IMR-90 (cell line): ENCODE measurements around the gene SF3A2. TPM values are rescaled to one million over a fixed set of nuclear protein-coding genes. Genes with fewer than 3 reads are reported as not detected.

ENCODE experiments used
- ATAC-seq: fragments of 200-7000 bp; cut with Tn5 transposase; 2 replicates; pipeline ENCODE4 v1.9.1; 2020; ENCODE audit warnings: low read depth, mild to moderate bottlenecking, moderate library complexity
- BruUV-seq: library from RNA; stranded (reverse); fragments of 400-500 nt; replicated peaks from 2 replicates; lab custom pipeline; 2021; lab: Mats Ljungman, UMichigan
- CTCF ChIA-PET: fragments of 300-600 bp; formaldehyde crosslinking; extraction: SDS; loops from one replicate; lab custom pipeline; 2021; ENCODE audit warnings: antibody characterized with exemption; lab: Yijun Ruan, JAX
- POLR2A ChIA-PET: fragments of 300-600 bp; sonication (Branson Sonifier 250); formaldehyde crosslinking; loops from one replicate; lab custom pipeline; 2022; ENCODE audit warnings: antibody characterized with exemption; ENCODE audit not compliant: unreplicated experiment; lab: Charles Lee
- DNase-seq: peaks from one replicate; pipeline ENCODE4 v3.0.0; 2013
- H2AFZ ChIP-seq: replicated peaks from 2 replicates; pipeline ENCODE3; 2013; ENCODE audit warnings: low read length, mild to moderate bottlenecking; ENCODE audit not compliant: poor library complexity
- H2AK5ac ChIP-seq: 2 replicates; pipeline ENCODE4 v1.6.1; 2013; ENCODE audit warnings: low read depth, low read length, inconsistent platforms
- H2AK9ac ChIP-seq: replicated peaks from 2 replicates; pipeline ENCODE3; 2013; ENCODE audit warnings: mild to moderate bottlenecking, low read depth, low read length, moderate library complexity; ENCODE audit not compliant: poor library complexity
- H2BK120ac ChIP-seq: 2 replicates; pipeline ENCODE4 v1.6.1; 2013; ENCODE audit warnings: low read depth, low read length, inconsistent platforms
- H2BK15ac ChIP-seq: 3 replicates; pipeline ENCODE4 v1.6.1; 2013; ENCODE audit warnings: low read depth, low read length, inconsistent platforms
- H2BK20ac ChIP-seq: 2 replicates; pipeline ENCODE4 v1.6.1; 2013; ENCODE audit warnings: low read depth, mild to moderate bottlenecking, inconsistent platforms, low read length, moderate library complexity
- H2BK5ac ChIP-seq: 2 replicates; pipeline ENCODE4 v1.6.1; 2013; ENCODE audit warnings: mild to moderate bottlenecking, low read depth, low read length, inconsistent platforms; ENCODE audit not compliant: poor library complexity, severe bottlenecking
- H3K14ac ChIP-seq: replicated peaks from 2 replicates; pipeline ENCODE4 v1.6.1; 2013; ENCODE audit warnings: low read depth, low read length, inconsistent platforms
- H3K18ac ChIP-seq: 2 replicates; pipeline ENCODE4 v1.6.1; 2013; ENCODE audit warnings: low read depth, low read length, control low read depth
- H3K23ac ChIP-seq: 2 replicates; pipeline ENCODE4 v1.6.1; 2013; ENCODE audit warnings: low read depth, low read length, inconsistent platforms
- H3K27ac ChIP-seq: 2 replicates; pipeline ENCODE4 v1.5.1; 2013; ENCODE audit warnings: mild to moderate bottlenecking, control low read depth, low read length; ENCODE audit not compliant: insufficient read depth
- H3K27me3 ChIP-seq: 2 replicates; pipeline ENCODE4 v1.6.1; 2013; ENCODE audit warnings: low read length; ENCODE audit not compliant: control insufficient read depth, insufficient read depth
- H3K36me3 ChIP-seq: 2 replicates; pipeline ENCODE4 v1.6.1; 2013; ENCODE audit warnings: low read length, mixed read lengths; ENCODE audit not compliant: control insufficient read depth, insufficient read depth
- H3K4ac ChIP-seq: 2 replicates; pipeline ENCODE4 v1.6.1; 2013; ENCODE audit warnings: low read depth, low read length, inconsistent platforms
- H3K4me1 ChIP-seq: 2 replicates; pipeline ENCODE4 v1.6.1; 2013; ENCODE audit warnings: low read length, mixed read lengths; ENCODE audit not compliant: control insufficient read depth, insufficient read depth
- H3K4me2 ChIP-seq: 2 replicates; pipeline ENCODE4 v1.6.1; 2013; ENCODE audit warnings: low read depth, mild to moderate bottlenecking, control low read depth, low read length, moderate library complexity
- H3K4me3 ChIP-seq: 2 replicates; pipeline ENCODE4 v1.5.1; 2013; ENCODE audit warnings: low read depth, mild to moderate bottlenecking, control low read depth, low read length, moderate library complexity; ENCODE audit not compliant: insufficient read depth
- H3K56ac ChIP-seq: 2 replicates; pipeline ENCODE4 v1.6.1; 2013; ENCODE audit warnings: low read length, inconsistent platforms; ENCODE audit not compliant: insufficient read depth; ENCODE audit errors: extremely low read depth
- H3K79me1 ChIP-seq, 2 experiments: 2 replicates each; pipeline ENCODE4 v1.6.1; 2013; ENCODE audit warnings: low read length in 2 of 2, inconsistent platforms in 1 of 2, low read depth in 1 of 2
- H3K9ac ChIP-seq: 2 replicates; pipeline ENCODE4 v1.6.1; 2013; ENCODE audit warnings: low read depth, low read length, control low read depth
- H3K9me1 ChIP-seq: 2 replicates; pipeline ENCODE4 v1.6.1; 2013; ENCODE audit warnings: low read length, inconsistent platforms; ENCODE audit not compliant: insufficient read depth
- H3K9me3 ChIP-seq: 2 replicates; pipeline ENCODE4 v1.6.1; 2013; ENCODE audit warnings: low read length; ENCODE audit not compliant: control insufficient read depth, insufficient read depth
- H4K20me1 ChIP-seq: 2 replicates; pipeline ENCODE4 v1.6.1; 2013; ENCODE audit warnings: low read length, inconsistent platforms; ENCODE audit not compliant: insufficient read depth
- H4K5ac ChIP-seq: 2 replicates; pipeline ENCODE4 v1.6.1; 2013; ENCODE audit warnings: mild to moderate bottlenecking, low read depth, low read length, control low read depth
- H4K8ac ChIP-seq, 2 experiments: 2 replicates each; pipeline ENCODE4 v1.6.1; 2013; ENCODE audit warnings: low read depth in 2 of 2, low read length in 2 of 2, control low read depth in 1 of 2, inconsistent platforms in 1 of 2
- H4K91ac ChIP-seq: 2 replicates; pipeline ENCODE4 v1.6.1; 2013; ENCODE audit warnings: low read depth, low read length, inconsistent platforms; ENCODE audit not compliant: insufficient read depth
- MXI1 ChIP-seq: IDR thresholded peaks from 2 replicates; pipeline ENCODE4 v1.6.1; 2012; ENCODE audit warnings: low read depth, mild to moderate bottlenecking, low read length, moderate library complexity, borderline replicate concordance
- WGBS, 2 experiments: methylation state at CpG; one replicate each; pipeline versions ENCODE4 v1.1.5 to v1.1.7; 2013; ENCODE audit warnings: missing lambda C conversion rate in 2 of 2; ENCODE audit not compliant: insufficient read length in 1 of 2; ENCODE audit errors: extremely low coverage in 2 of 2; 5-methylcytosine and 5-hydroxymethylcytosine counted together
- dilution Hi-C: fragments of 300-500 bp; cut with HindIII; formaldehyde crosslinking; loops from one replicate; pipeline ENCODE4 v1.14.3; 2018; ENCODE audit warnings: low sequenced_read_pairs; ENCODE audit not compliant: unreplicated experiment
- in situ Hi-C: fragments of 300-500 bp; cut with MboI; formaldehyde crosslinking; loops from 3 replicates; pipeline ENCODE4 v1.14.3; 2019; ENCODE audit warnings: low sequenced_read_pairs, inconsistent platforms, mixed read lengths
- intact Hi-C: fragments of 100-400 bp; cut with micrococcal nuclease; formaldehyde crosslinking; loops from 2 replicates; pipeline ENCODE4 v1.10.0; 2022
- polyA plus RNA-seq, 3 experiments: library from polyadenylated mRNA; depleted of rRNA; stranded (reverse); fragments of >200 nt; gene quantifications; 2 replicates each; pipeline ENCODE4 v1.2.3, GENCODE V29; 2012; ENCODE audit warnings: low replicate concordance in 1 of 3
- total RNA-seq: library from RNA; depleted of rRNA; stranded (reverse); fragments of >200 nt; gene quantifications from 2 replicates; pipeline ENCODE4 v1.2.3, GENCODE V29; 2012

Gene SF3A2
- total and polyA plus RNA-seq, 2 of the 4 experiments (the other 2 are of a cell fraction) = 4.8 to 34.5 TPM

DNA sequence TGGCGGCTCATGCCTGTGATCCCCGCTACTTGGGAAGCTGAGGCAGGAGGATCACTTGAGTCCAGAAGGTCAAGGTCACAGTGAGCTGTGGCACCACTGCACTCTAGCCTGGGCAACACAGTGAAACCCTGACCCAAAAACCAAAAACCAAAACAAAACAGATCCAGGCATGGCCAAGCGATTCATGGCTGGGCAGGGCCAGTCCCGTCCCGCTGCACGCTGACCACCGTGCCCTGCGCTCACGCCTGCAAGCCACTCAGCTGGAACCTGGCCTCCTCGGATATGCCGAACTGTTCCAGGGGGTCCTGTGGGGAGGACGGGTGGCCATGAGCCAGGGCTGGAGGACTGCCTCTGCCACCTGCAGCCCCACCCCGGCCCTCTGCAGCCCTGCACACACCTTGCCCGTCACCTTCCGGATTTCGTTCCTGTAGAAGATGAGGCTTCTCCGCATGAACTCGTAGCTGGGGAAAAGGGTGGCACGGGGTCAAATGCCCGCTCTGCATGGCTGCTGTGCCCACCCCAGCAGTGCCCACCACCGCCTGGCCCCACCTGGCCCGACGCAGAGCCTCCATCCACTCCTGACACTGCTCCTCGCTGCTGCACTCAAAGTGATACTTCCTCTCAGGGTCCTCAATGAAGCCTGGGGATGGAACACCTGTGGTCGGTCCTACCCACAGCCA lies 2.9 kb upstream of the SF3A2 start:
- H3K27me3 ChIP-seq = no peaks in the 10 kb centered on the region
- no peak overlapping the region for H4K8ac ChIP-seq
- in situ Hi-C loops = no loop called here
- no peak overlapping the region for H4K91ac ChIP-seq
- no peak overlapping the region for H4K5ac ChIP-seq
- H3K56ac ChIP-seq = no peak overlapping the region
- H3K4me2 ChIP-seq = no peak overlapping the region
- H3K4me3 ChIP-seq = no peak overlapping the region
- no peak overlapping the region for H3K9ac ChIP-seq
- H3K18ac ChIP-seq = no peak overlapping the region
- no peak overlapping the region for H3K4ac ChIP-seq
- no peak for ATAC-seq
- H4K20me1 ChIP-seq = peaks cover 38% of the 10 kb centered on the region
- no peak overlapping the region for H3K23ac ChIP-seq
- peak overlapping the region; percentile 33 for H2AK9ac ChIP-seq
- POLR2A ChIA-PET = no interaction called here
- DNase-seq = no peak
- no peak overlapping the region for H3K27ac ChIP-seq
- dilution Hi-C loops = no loop called here
- 88% methylated on average over 19 of the region's 25 CpGs; no CpG with 5 or more reads in 1 of the 2 experiments for WGBS, 2 experiments
- no peak for TF ChIP-seq MXI1
- no peak overlapping the region for H2BK120ac ChIP-seq
- no peak overlapping the region for H2BK15ac ChIP-seq
- H3K79me1 ChIP-seq = peaks cover 9 to 56% of the 10 kb centered on the region in 2 experiments
- H2BK5ac ChIP-seq = no peak overlapping the region
- no peaks in the 10 kb centered on the region for H3K9me3 ChIP-seq
- CTCF ChIA-PET = no interaction called here
- no peak overlapping the region for H2AK5ac ChIP-seq
- H3K9me1 ChIP-seq = peaks cover 6% of the 10 kb centered on the region
- intact Hi-C loops = no loop called here
- H3K14ac ChIP-seq = no peak overlapping the region
- peaks cover 12% of the 10 kb centered on the region for H3K4me1 ChIP-seq
- no peak overlapping the region for H2AFZ ChIP-seq
- no peak overlapping the region for H2BK20ac ChIP-seq
- BruUV-seq = TSS peak; percentile 58
- H3K36me3 ChIP-seq = peaks cover 45% of the 10 kb centered on the region
